Activated naive CD4-positive, alpha-beta T cell (primary cell): Measurements from ENCODE around the gene ALK.

ENCODE experiments used
- DNase-seq, 4 experiments: peaks; one replicate each; lab custom pipeline; 2025; lab: John Stamatoyannopoulos, UW

ALK gene

DNA sequence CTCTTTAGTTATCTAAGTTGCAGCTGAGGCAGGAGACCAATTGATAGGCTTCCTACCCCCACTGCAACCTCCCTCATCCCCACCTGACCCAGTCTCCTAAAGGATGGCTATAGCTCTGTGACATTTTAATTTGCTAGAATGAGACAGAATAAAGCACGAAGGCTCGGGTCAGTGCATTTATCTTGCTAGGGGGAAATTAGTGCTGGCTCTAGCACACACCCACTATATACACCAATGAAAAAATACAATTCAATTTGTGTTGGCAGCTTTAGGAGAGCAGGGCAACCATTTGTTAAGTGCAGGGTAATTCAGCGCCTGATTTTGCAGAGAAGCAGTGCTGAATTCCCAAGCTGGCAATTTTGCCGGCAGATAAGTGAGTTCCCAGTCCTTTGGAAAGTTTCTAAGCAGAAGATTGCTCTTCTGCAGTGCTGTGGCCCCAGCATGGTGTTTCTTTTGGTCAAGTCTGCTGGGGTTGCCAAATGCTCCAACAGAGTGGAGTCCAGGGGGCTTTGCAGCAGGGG lies 346.0 kb downstream of the ALK start:
- DNase-seq = no peak

DNA sequence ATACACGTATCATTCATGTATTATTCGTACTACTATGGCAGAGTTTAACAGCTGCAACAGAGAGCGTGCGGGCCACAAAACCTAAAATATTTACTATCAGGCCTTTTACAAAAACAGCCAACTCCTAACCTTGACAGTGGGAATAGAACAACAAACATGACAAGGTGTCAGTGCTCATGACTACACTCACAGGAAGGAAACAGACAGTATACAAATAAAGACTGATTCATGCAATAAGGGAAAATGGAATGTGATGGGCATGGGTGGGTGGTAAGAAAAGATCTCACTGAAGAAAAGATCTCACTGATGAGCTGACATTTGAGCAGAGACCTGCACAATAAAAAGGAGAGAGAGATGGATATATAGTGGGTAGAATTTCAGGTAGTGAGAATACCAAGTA lies 347.8 kb downstream of the ALK start:
- no peak for DNase-seq

DNA sequence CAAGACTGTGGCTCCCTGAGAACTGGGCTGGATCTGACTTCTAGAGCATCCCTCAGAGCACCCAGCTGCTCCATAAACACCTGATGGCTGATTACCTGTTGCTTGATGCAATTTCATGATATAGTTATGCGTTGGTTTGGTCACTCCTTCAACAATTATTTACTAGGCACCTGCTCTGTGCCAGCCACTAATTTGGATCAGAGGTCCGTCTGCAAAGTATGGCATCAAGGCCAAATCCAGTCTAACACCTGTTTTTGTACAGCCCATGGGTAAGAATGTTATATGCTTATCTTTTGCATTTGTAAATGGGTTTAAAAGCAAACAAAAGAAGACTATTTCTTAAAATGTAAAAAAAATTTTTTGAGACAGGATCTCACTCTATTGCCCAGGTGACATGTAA lies 348.2 kb downstream of the ALK start:
- DNase-seq = no peak

DNA sequence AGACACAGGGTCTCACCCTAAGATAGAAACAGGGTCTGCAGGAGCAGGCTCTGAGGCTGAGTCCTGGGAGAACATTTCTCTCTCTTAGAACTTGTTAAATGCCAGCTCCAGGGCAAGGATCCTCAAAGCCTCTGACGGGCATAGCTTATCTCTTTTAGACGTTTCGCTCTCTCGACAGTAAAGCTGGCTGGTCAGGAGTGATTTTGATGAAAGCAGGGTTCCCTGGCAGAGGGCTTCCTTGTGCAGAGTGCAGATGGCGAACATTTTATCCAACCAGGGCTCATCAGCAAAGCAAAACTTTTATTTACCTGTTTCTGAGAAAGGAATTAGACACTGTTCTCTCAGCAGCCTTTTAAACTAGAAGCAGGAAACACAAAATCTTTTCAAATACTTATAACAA lies 350.8 kb downstream of the ALK start:
- no peak for DNase-seq

DNA sequence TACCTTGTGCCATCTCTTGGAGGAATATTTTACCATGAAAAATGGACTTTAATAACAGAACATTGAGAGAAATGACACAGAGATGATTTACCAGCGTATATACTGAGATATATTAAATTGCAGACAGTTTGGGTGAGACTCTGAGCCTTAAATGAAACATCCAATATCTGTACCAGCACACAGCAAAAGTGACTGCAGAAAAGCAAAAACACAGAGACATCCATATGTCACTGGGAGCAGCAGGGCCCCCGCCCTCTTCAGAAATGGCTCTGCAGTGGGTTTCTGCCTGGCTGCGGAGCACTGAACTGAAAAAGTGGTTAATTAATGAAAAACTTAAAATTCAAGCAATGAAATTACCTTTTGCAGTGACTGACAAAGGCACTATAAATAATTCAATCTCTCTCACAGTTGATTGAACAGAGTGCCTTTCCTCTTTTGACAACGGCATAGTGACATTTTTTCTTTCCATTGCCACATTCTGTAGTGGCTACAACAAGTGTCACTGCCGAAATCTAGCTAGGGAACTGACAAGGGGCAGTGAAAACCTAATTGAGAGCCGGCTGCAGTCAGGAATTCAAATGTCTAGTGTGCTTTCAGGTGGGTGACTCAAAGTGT lies 353.4 kb downstream of the ALK start:
- DNase-seq = no peak

DNA sequence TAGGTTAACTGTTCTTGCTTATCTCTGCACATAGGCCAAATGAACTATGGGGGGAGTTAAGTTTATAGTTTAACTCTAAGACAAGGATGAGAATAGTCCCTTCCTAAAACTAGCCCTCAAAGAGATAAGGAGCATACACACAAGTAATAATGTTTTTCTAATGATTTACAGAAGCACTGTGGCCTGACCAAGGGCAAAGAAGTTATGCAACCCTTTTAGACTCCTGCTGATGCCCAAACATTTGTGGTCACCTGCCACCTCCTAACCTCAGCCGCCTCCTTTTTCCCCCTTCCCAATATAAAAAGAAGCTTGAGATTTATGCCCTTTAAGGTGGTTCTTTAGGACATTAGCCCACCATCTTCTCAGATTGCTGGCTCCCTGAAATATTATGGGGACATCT lies 357.7 kb downstream of the ALK start:
- no peak for DNase-seq

DNA sequence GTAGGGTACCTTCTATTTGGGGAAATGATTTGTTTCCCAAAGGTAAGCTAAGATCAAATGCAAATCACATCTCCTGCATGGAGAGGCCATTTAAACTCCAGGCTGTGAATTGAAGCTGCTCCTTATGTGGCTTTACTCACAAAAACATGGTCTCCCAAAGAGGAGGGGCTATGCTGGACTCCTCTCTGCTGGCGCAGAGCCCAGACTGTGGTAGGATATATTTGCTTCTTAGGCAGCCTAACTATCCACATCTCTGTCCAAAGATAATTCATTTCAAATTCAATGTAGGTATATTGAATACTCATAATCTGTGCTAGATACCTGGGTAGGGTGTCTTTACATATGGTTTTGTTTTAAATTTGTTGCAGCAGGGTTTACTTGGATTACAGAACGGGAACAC lies 358.5 kb downstream of the ALK start:
- DNase-seq = no peak

DNA sequence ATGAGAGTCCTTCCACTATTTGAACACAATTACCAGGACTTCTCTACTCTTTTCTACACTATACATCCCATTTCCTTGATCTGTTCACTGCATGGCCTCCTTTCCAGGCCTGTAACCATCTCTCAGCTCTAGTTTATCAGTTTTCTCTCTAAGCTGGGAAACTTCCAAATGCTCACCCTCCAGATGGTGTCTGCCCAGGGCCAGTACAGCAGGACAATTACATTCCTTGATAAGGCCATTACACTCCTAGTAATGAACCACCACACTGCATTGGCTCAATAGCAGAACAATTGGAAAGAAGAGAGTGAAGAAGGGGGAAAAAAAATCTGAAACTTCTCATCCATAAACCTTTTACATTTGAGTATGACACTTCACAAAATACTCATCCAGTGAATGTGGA lies 359.1 kb downstream of the ALK start:
- DNase-seq = no peak

DNA sequence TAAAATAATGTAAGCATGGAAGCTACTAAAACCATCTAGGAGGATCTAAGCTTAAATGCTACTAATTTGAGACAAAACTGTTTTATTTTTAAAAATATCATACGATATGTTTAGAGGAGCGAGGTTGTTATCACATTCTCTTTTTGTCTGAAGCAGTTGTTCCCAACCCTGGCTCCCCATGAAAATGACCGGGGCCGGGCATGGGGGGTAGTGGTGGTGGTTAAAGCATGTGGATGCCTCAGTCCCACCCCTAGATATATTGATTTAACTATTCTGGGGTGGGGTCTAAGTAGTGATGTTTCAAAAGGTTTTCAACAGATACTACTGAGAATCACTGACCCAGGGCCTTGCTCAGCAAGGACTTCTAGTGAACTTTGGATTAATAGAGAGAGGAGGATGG lies 359.8 kb downstream of the ALK start:
- no peak for DNase-seq

DNA sequence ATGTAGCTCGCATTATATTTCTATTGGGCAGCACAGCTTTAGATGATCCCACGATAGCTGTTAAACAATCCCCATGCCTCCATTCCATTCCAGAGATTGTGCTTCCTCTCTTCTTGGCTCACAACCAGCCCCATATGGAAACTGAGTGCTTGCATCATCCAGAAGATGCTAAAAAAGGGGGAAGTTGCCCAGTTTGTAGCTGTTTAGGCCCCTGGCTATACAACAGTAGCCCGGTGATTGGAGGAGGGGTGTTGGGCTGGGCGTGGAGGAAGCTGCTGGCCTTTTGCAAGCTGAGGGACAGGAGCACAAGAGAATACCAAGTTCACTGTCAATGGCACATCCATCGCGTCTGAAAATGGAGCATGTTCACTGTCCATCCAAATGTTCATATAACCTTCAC lies 360.2 kb downstream of the ALK start:
- no peak for DNase-seq

DNA sequence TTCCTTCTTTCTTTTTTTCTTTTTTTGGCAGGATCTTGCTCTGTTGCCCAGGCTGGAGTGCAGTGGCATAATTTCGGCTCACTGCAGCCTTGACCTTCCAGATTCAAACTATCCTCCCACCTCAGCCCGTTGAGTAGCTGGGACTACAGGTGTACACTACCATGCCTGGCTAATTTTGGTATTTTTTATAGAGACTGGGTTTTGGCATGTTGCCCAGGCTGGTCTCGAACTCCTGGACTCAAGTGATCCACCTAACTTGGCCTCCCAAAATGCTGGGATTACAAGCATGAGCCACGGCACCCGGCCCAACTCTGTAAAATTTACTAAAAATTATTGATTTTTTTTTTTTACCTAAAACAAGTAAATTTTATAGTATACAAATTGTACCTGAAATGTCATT lies 360.8 kb downstream of the ALK start:
- DNase-seq = no peak

DNA sequence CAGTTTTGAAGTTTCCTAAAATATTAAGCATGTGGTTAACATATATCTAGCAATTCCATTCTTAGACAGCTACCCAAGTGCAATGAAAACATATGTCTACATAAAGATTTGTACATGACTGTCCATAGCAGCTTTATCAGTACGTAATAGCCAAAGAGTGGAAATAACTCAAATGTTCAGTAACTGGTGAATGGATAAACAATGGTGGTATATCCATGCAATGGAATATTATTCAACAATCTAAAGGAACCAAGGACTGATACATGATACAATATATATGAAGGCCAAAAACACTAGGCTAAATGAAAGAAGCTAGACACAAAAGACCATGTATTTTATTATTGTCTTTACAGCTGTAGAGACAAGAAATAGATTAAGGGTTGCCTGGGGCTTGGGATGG lies 361.4 kb downstream of the ALK start:
- no peak for DNase-seq

DNA sequence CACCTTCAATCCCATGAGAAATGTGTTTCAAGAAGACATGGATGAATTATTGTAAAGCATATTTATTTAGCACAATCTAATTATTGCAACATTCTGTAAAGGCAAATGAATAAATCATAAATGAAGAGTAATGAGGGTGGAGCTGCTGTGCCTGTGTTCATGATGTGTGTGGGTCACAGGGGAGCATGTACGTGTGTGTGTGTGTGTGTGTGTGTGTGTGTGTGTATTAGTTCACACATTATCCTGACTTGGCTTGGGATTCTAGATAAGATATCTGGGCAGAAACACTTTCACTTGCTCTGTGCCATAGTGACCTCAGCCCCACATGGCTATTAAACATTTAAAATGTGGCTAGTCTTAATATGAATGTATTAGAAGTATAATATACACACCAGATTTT lies 361.8 kb downstream of the ALK start:
- no peak for DNase-seq

DNA sequence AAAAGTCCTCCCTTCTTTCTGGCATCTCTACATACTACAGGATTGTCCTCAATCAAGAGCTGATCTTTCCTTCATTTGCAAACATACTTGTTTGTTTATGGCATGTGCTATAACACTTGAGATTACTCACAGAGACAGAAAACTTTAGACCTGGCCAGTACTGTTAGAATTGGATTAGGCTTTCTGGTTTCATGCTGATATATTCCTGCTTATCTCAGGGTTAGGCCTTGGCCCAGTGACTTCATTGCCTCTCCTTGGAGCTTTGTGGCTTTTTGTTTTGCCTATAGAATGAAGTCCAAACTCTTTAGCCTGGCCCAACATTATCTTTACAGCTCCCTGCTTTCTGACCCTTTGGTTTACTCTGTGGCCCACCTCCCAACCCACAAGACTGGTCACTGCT lies 363.3 kb downstream of the ALK start:
- no peak for DNase-seq

DNA sequence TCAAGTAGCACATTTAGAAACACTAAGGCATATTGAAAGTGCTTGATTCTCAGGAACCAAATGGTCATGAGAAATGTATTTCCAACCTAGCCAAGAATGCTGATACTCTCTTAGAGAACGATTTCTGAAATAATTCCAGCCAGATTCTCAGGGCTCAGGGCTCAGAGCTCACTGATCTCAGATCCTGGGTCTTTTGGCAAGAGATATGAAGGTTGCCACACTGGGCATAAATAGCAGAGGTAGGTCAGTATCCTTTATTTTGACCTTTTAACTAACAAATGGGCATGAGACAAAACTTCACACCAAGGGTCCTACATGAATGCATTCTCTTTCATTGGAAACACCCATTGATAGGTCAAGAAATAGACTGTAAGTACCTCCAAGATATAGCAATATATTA lies 364.1 kb downstream of the ALK start:
- no peak for DNase-seq

DNA sequence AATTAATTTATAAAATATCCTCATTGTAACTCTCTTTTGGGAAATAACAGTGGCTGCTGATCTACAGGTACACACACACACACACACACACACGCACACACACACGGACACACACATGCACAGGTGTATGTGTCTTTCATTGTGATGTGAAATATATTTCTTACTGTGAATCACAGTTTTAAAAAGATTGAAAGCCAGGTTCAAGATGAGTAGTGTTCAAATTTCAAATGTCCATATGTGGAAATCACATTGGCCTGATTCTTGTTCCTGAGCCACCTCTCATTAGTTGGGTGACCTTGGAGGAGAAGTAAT lies 372.4 kb downstream of the ALK start:
- no peak for DNase-seq

DNA sequence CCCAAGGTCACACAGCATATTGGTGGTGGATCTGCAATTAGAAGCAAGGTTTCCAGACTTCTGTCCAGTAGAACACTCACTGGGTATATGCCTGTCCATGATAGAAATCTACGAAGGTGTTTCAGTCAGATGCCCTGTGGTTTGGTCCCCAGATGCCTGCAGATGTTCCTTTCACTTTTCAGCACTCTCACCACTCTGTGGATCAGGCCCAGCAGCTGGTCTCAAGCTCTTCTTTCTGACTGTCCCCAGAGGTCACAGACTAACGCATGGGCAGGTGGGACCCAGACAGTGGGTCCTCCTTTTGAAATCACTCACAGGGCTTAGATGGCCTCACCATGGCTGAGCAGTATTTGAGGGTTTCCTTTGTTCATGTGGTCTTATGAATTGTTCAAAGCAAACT lies 376.5 kb downstream of the ALK start:
- DNase-seq = no peak

DNA sequence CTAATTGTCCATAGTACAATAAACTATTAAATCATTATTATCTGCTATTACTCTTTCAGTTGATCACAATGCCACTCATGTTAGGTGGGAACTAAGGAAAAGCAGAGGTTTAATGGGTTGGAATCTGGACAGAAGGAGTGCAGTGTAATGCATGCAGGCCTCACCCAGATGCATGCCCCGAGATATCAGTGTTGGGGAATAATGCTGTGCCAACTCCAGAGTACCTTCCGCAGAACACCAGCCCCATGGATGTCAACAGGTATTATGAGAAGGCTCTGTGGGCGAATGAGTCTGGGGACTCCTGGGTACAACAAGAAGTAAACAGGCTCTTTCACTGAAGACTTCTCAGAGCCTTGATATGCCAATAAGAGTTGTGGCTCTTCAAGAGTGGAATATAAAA lies 377.4 kb downstream of the ALK start:
- no peak for DNase-seq

DNA sequence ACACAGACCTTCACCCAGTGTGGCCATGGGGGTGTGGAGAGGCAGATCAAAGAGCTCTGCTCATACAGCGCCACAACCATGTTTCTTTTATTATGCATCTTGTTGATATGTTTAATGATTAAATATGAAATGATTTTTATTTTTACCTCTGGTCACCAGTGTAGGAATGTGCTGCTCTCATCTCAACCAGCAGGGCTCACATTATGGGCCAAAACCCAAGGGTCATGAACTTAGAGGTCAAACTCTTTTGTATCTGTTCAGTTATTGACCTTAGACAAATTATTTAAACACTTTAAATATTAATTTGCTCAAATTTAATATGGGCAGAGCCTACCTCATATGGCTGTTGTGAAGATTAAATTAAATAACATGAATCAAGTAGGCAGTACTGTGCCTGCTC lies 386.2 kb downstream of the ALK start:
- no peak for DNase-seq

DNA sequence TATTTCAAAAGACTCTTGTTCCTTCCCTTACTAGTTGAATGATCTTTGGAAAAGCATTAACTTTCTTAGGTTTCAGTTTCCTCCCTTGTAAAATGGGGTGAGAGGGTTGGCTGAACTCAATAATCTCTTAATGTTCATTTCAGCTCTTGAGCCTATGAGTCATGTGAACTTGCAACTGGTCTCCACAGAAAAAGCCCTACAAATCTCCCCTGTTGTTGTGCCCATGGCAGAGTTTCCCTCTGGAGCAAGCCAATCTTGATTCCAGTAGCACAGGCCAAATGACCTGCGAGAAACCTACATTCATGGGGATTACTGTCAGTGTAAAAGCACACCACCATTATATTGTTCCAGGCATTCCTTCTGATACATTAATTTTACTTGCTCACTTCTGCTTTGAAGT lies 388.9 kb downstream of the ALK start:
- DNase-seq = no peak

DNA sequence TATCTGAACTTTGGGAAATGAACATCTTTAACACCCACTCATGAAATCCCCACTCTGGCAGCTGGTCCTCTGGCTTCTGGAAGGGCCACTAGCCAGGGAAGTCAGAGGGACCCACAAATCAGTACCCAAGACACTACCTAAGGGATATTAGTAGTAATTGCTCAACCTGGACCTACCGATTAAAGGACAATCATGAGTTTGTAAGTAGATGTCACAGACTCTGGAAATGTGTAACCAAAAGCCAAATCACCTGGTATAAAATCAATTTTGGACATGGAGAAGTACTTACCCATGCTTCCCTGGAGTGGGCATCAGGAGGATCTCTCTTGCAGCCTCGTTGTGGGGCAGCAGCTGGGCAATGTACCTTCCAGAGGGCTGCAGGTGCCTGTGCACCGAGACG lies 389.8 kb downstream of the ALK start:
- no peak for DNase-seq

DNA sequence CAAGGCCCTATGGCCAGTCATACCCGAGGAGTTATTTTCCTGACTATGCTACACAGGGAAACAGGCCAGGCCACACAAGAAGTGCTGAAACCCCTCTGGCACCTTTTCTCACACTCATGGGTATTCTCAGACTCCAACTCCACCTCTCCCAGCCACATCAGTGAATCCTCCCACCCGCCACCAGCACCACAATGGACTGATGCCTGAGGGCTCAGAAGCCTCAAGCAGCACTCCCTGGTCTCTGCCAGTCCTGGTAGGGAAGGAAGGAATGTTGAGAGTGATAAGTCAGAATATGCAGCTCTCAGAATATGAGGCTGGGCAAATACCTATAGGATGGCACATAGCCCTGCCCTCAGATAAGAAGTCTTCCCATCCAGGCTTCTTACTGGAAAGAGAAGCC lies 391.1 kb downstream of the ALK start:
- no peak for DNase-seq

DNA sequence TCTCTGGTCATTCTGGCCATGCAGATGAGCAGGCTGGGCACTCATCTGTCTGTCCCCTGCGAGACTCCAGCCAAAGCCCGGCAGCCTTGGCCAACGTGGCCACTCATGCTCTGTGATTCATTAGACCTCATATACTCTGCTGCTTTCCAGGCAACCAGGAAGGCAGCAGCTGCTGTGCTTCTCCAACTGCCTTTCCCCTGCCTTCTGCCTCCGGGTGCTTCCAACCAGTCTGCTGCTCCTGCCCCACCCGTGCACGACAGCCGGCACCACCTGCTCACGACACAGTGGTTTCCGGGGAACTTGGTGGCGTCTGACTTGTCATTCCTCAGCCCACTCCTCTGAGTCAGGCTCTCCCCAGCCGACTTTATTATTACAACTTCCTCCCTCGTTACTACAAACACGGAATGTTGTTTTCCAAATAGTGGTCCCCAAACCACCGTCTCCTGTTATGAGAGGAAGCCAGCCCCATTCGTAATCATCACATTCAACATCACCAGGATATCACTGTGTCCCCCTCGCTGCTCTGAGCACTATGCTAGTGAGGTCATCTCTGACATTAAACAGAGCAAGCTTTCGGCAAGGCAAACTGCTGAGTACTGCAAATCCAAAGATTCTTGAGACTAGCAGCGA lies 392.4 kb downstream of the ALK start:
- no peak for DNase-seq

DNA sequence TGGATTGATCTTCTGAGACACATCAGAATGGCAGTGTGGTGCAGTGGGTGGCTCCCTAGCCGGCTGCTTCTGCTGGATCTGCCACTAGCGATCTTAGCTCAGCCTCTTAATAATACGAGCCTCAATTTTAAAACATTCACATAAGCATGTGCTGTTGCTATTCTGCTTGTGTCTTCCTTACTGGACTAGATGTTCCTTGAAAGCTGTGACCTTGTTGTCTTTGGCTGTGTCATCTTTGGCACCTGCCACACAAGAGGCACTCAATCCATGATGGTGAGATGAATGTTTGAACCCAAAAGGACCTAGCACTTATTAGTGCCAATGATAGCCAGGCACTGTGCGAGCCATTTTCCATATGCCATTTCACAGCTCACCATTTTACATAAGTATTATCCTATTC lies 393.0 kb downstream of the ALK start:
- no peak for DNase-seq

DNA sequence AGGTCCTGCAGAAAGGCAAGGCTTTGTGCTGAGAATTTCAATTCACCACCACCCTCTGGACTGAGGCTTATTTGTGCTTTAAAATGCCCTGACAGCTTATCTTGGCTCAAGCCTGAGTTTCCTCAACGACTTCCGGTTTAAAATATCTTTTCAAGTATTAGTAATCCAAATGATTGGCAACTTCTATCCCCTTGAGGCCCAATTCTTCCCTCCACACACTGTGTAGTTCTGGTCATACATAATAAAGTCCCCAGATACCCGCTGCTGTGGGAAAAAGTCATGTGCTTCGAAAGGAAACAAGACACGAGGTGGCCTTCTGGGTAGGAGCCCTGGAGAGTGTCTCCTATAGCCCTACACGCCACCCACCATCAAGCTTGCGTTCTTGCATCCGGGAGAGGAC lies 393.4 kb downstream of the ALK start:
- no peak for DNase-seq
